Skeletal muscle satellite cell (primary cell): ENCODE measurements around the gene NELL2.
"Not testable (repeated sequence)": the region's sequence is repeated elsewhere in the genome, so short reads cannot be mapped to it uniquely, and the experiment has no call there.

Experiments used
- H3K27me3 ChIP-seq: 2 replicates; pipeline ENCODE4 v1.7.0; 2013; ENCODE audit warnings: low read length; ENCODE audit not compliant: control insufficient read depth, insufficient read depth
- H3K36me3 ChIP-seq: 2 replicates; pipeline ENCODE4 v1.7.0; 2013; ENCODE audit warnings: mild to moderate bottlenecking, control low read depth, low read length; ENCODE audit not compliant: insufficient read depth
- H3K4me1 ChIP-seq: 2 replicates; pipeline ENCODE4 v1.7.0; 2013; ENCODE audit warnings: low read length; ENCODE audit not compliant: control insufficient read depth, insufficient read depth
- H3K4me2 ChIP-seq: 2 replicates; pipeline ENCODE4 v1.7.0; 2013; ENCODE audit warnings: mild to moderate bottlenecking, low read length
- H3K4me3 ChIP-seq: 2 replicates; pipeline ENCODE4 v1.7.0; 2013; ENCODE audit warnings: low read length
- H3K9ac ChIP-seq: 2 replicates; pipeline ENCODE4 v1.7.0; 2013; ENCODE audit warnings: mild to moderate bottlenecking, low read depth, low read length, moderate library complexity
- H3K9me3 ChIP-seq: replicated peaks from 2 replicates; pipeline ENCODE4 v1.7.0; 2013; ENCODE audit warnings: mild to moderate bottlenecking, control low read depth, low read length

Gene NELL2

DNA sequence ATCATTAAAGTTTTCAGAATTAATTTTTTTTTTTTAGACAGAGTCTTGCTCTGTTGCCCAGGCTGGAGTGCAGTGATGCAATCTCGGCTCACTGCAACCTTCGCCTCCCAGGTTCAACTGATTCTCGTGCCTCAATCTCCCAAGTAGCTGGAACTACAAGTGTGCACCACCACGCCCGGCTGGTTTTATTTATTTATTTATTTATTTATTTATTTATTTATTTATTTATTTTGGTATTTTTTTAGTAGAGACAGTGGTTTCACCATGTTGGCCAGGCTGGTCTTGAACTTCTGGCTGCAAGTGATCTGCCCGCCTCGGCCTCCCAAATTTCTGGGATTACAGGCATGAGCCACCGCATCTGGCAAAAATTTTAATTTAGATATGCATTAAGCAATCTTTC lies 54.4 kb downstream of the NELL2 start:
- H3K4me3 ChIP-seq, H3K9me3 ChIP-seq, H3K4me2 ChIP-seq, H3K9ac ChIP-seq, H3K27me3 ChIP-seq, H3K36me3 ChIP-seq, H3K4me1 ChIP-seq: not testable (repeated sequence)

DNA sequence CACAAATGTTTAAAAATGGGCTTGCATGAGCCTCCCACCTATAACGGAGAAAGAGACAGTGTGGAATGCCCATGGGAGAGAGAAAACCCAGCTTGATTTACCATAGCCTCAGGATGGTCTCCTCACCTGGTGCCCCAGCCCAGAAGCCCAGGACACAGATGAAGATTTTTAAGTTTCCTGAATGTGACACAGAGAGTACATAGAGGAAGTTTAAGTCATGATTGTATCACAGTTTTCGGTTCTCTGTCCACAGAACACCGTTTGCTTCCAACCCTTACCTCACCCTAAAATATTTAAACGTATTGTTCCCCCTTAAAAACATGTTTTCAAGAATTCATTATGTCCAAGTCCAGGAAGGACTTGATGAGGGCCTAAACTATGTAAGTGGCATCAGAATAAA lies 56.2 kb downstream of the NELL2 start:
- no peak overlapping the region for H3K9ac ChIP-seq
- no peaks in the 10 kb centered on the region for H3K4me1 ChIP-seq
- no peaks in the 10 kb centered on the region for H3K9me3 ChIP-seq
- H3K36me3 ChIP-seq: no peaks in the 10 kb centered on the region
- no peak overlapping the region for H3K4me3 ChIP-seq
- no peak overlapping the region for H3K4me2 ChIP-seq
- no peaks in the 10 kb centered on the region for H3K27me3 ChIP-seq

DNA sequence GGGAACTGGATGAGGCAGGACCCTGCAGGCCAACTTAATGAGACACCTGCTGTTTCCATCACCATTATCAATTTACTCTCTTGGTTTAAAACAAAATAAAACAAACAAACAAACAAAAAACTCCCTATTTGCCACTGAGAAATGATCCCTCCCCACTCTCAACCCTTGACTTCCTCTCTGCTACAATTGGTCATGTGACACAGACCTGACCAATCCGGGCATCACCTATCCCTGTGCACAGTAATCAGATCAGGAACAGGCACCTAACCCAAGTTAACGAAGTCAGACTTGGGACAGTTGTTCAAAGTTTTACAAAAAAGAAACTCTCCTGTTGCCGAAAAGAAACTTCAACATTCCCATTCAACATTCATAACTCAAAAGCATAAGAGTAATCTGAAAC lies 58.4 kb downstream of the NELL2 start:
- Histone ChIP-seq H3K4me3 (no peak overlapping the region), H3K27me3 (no peaks in the 10 kb centered on the region), H3K4me1 (no peaks in the 10 kb centered on the region), H3K9ac (no peak overlapping the region), H3K4me2 (no peak overlapping the region), H3K36me3 (no peaks in the 10 kb centered on the region), H3K9me3 (no peaks in the 10 kb centered on the region)

DNA sequence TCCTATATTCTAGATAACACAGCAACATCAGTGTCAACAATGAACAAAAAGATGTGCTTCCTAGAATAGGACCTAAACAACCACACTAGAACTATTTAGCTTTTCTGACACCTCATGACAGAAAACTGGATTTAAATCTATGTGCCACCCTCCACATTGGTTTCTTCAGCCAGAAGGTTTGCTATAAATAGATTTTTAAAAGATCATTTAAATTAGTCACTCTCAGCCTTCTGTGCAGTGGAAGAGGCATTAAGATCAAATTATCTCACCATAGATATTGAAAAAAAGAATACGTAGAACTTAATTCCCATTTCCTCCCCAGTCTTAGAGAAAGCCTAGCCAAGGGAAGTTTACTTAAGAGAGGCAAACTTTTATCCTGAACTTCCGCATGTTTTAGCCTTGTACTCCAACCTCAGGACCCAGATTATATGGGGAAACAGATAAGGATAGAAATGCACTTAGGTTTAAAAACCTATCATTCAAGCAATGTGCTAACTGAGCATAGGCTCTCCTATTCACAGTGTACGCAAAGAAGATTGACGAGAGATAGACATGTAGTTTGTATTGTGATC lies 59.6 kb downstream of the NELL2 start:
- no peak overlapping the region for H3K4me2 ChIP-seq
- no peaks in the 10 kb centered on the region for H3K9me3 ChIP-seq
- no peaks in the 10 kb centered on the region for H3K27me3 ChIP-seq
- H3K36me3 ChIP-seq: no peaks in the 10 kb centered on the region
- no peak overlapping the region for H3K9ac ChIP-seq
- H3K4me1 ChIP-seq: no peaks in the 10 kb centered on the region
- H3K4me3 ChIP-seq: no peak overlapping the region

DNA sequence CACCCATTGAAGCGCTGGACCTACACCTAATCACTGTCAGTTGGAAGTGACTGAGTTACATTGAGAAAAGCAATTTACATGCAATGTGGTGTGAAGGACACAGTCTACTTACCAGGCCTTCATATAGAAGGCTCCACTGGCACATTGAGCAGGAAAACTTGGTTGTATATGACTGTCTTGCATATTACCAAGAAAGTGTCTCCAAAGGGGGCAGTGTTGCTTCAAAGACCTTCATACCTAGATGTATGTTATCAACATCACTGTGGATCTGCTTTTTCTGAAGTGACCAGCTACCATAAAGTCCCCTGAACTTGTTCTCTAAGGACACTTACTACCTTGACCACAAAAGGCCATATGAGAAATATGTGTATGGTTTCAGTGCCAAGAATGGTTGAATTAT lies 64.1 kb downstream of the NELL2 start:
- Histone ChIP-seq H3K4me1 (no peaks in the 10 kb centered on the region), H3K9me3 (no peaks in the 10 kb centered on the region), H3K4me2 (no peak overlapping the region)

DNA sequence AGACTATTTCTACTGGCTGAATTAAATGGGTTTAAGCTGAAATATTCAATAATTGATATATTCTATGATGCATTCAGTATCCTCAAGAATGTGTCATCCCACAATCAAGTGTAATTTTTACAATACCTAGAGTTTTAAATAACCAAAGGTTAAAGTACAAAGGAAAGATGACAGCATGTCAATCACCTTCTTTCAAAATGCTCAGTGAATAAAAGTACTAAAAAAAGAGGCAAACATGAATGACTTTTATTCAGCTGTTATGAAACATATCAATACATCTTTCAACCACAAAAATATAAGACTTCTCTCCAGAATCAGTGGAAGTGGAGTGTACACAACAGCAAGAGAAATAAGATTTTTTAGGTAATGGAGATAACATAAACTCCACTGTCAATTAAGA lies 72.0 kb downstream of the NELL2 start:
- Histone ChIP-seq H3K4me1 (no peaks in the 10 kb centered on the region), H3K9ac (no peak overlapping the region), H3K27me3 (no peaks in the 10 kb centered on the region), H3K4me2 (no peak overlapping the region), H3K9me3 (no peaks in the 10 kb centered on the region), H3K36me3 (no peaks in the 10 kb centered on the region), H3K4me3 (no peak overlapping the region)

More for the DNA sequence above, 64.1 kb downstream of the NELL2 start:
- Histone ChIP-seq H3K9ac (no peak overlapping the region), H3K4me3 (no peak overlapping the region), H3K27me3 (no peaks in the 10 kb centered on the region), H3K36me3 (no peaks in the 10 kb centered on the region)

DNA sequence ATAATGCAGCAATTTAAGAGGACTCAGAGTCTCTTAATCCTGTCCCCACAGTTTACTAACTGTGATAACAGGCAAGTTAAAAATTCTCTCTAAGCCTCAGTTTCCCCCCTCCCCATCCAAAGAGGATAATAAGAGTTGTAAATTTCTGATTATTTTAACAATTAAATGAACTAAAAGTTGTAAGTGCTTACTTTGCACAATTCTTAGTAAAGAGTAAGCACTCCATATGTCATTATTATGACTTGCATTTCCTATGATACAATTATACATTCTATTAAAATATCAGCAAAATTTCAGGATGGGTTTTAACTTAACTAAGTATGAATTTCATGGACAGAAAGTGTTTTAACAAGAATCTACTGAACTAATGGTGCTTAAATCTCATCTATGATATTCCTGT lies 80.1 kb downstream of the NELL2 start:
- H3K36me3 ChIP-seq: no peaks in the 10 kb centered on the region
- no peak overlapping the region for H3K9ac ChIP-seq
- H3K4me3 ChIP-seq: no peak overlapping the region
- H3K27me3 ChIP-seq: no peaks in the 10 kb centered on the region
- no peak overlapping the region for H3K4me2 ChIP-seq
- no peaks in the 10 kb centered on the region for H3K9me3 ChIP-seq
- H3K4me1 ChIP-seq: no peaks in the 10 kb centered on the region

DNA sequence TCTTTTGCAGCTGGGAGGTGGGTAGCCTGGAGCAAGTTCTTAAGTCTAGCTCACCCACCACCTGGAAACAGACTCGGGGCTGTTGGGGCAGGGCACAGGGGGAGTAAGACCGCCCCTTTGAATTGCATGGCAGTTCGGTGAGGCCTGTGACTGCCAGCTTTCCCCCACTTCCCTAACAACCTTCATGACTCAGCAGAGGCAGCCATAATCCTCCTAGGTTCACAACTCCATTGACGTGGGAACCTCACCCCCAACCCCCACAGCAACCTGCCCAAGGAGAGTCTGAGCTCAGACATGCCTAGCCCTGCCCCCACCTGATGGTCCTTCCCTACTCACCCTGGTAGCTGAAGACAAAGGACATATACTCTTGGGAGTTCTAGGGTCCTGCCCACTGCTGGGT lies 87.4 kb downstream of the NELL2 start:
- H3K27me3 ChIP-seq: no peaks in the 10 kb centered on the region

DNA sequence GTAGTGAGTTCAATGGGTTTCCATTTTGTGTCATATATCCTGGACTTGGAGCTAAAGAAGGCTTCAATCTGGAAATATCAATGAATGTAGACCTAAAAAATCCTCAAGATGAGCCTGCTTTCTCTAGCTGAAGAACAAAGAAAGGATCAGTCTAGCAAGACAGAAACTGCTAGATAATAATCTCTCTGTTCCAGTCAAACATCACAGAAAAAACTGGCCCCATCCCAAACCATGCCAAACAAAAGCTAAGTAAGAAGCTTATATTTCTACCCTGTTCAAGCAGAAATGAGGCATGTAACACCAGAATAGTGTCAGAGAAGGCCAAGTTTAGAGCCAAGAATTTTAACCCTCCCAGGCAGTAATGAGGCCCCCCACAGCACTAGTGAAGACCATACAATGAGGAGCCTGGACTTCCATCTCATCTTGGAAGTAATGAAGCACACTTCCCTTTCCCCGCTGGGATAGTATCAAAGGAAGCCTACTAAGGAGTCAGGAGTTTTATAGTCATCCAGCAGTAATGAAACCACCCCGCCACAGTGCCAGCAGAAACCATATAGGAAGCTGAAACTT lies 95.8 kb downstream of the NELL2 start:
- no peaks in the 10 kb centered on the region for H3K9me3 ChIP-seq

More for the DNA sequence above, 87.4 kb downstream of the NELL2 start:
- H3K4me3 ChIP-seq: no peak overlapping the region
- no peak overlapping the region for H3K9ac ChIP-seq
- H3K4me2 ChIP-seq: no peak overlapping the region
- no peaks in the 10 kb centered on the region for H3K4me1 ChIP-seq
- H3K9me3 ChIP-seq: no peaks in the 10 kb centered on the region
- H3K36me3 ChIP-seq: no peaks in the 10 kb centered on the region

DNA sequence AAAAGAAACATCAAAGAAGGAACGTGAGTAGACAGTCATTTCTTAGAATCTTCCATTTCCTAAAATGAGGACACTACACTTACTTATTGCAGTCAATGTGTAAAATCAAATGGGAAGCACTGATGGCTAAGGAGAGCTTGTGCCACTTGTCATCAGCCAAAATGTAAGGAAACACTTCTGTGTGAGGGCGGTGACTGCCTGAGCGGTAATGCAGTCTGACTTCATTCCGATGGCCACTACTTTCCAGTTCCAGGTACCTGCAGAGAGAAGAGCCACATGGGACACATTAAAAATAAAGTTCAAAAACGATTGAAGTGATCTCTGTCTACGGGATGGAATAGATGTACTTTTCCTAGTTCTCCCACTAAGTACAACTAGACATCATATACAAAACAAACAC lies 96.3 kb downstream of the NELL2 start:
- H3K9me3 ChIP-seq: no peaks in the 10 kb centered on the region
- no peak overlapping the region for H3K9ac ChIP-seq
- H3K4me1 ChIP-seq: no peaks in the 10 kb centered on the region
- no peaks in the 10 kb centered on the region for H3K27me3 ChIP-seq
- H3K4me3 ChIP-seq: no peak overlapping the region
- no peak overlapping the region for H3K4me2 ChIP-seq
- no peaks in the 10 kb centered on the region for H3K36me3 ChIP-seq

More for the DNA sequence above, 95.8 kb downstream of the NELL2 start:
- Histone ChIP-seq H3K9ac (no peak overlapping the region), H3K36me3 (no peaks in the 10 kb centered on the region), H3K4me1 (no peaks in the 10 kb centered on the region), H3K4me2 (no peak overlapping the region), H3K4me3 (no peak overlapping the region), H3K27me3 (no peaks in the 10 kb centered on the region)

DNA sequence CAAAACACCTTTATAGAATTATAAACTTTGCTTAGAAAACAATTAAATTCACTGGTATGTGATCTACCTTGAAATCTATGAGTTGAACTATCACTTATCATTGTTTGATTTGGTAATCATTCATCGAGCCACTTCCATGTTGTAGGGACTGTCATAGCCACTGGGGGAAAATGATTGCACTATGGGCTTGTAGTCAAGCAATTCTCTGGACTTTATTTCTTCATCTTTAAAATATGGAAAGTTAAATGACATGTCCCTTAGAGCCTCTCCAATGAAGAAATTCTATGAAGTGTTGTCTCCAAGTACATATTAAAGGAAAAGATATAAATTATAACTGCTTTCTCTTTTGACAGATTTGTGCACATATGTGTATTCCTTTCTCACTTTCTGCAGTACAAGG lies 97.3 kb downstream of the NELL2 start:
- Histone ChIP-seq H3K27me3 (no peaks in the 10 kb centered on the region), H3K4me1 (no peaks in the 10 kb centered on the region), H3K36me3 (no peaks in the 10 kb centered on the region), H3K9ac (no peak overlapping the region), H3K4me2 (no peak overlapping the region), H3K4me3 (no peak overlapping the region), H3K9me3 (no peaks in the 10 kb centered on the region)

DNA sequence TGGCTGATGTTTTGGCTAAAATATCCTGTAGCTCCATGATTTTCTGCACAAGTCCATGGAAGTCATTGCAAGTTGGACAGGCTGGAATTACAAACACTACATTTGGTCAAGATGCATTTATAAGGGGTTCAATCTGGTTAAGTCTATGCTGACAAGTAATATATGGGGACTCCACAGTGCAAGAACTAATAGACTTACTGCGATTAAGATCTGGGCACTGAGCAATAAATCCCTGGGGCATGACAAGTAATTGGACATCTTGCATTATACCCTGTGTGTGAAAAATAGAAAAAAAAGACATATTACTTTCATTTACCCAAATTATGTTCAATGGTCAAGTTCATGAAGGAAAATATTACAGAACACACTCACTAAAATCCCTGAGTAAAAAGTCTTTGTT lies 99.1 kb downstream of the NELL2 start:
- no peak overlapping the region for H3K9ac ChIP-seq
- H3K36me3 ChIP-seq: no peaks in the 10 kb centered on the region
- no peaks in the 10 kb centered on the region for H3K9me3 ChIP-seq
- no peak overlapping the region for H3K4me3 ChIP-seq
- no peaks in the 10 kb centered on the region for H3K4me1 ChIP-seq
- no peak overlapping the region for H3K4me2 ChIP-seq
- no peaks in the 10 kb centered on the region for H3K27me3 ChIP-seq
